Skeletal muscle tissue (tissue), 4 donors: ENCODE measurements around the gene TMEM18. TPM values are rescaled to one million over a fixed set of nuclear protein-coding genes. Genes with fewer than 3 reads are reported as not detected.
"Not testable (repeated sequence)": the region's sequence is repeated elsewhere in the genome, so short reads cannot be mapped to it uniquely, and the experiment has no call there.

Source experiments
- H3K27ac ChIP-seq: one replicate; pipeline ENCODE4 v1.7.0; 2013; ENCODE audit warnings: mild to moderate bottlenecking, low read depth, low read length, inconsistent platforms
- H3K27me3 ChIP-seq, 3 donors: one replicate each; pipeline ENCODE4 v1.7.0; 2013; ENCODE audit warnings: low read length in 3 of 3; ENCODE audit not compliant: control insufficient read depth in 3 of 3, insufficient read depth in 3 of 3
- H3K36me3 ChIP-seq, 3 donors: one replicate each; pipeline ENCODE4 v1.7.0; 2013; ENCODE audit warnings: low read length in 3 of 3; ENCODE audit not compliant: control insufficient read depth in 3 of 3, insufficient read depth in 3 of 3
- H3K4me1 ChIP-seq, 3 donors: one replicate each; pipeline ENCODE4 v1.7.0; 2013; ENCODE audit warnings: low read length in 3 of 3, mild to moderate bottlenecking in 3 of 3; ENCODE audit not compliant: control insufficient read depth in 3 of 3, insufficient read depth in 3 of 3
- H3K4me3 ChIP-seq, 3 donors: one replicate each; pipeline ENCODE4 v1.7.0; 2013; ENCODE audit warnings: low read length in 3 of 3
- H3K9ac ChIP-seq, 3 donors: one replicate each; pipeline ENCODE4 v1.7.0; 2013; ENCODE audit warnings: low read length in 3 of 3, mild to moderate bottlenecking in 3 of 3, moderate library complexity in 2 of 3, low read depth in 1 of 3
- H3K9me3 ChIP-seq, 3 donors: one replicate each; pipeline ENCODE4 v1.7.0; 2013; ENCODE audit warnings: low read length in 3 of 3; ENCODE audit not compliant: control insufficient read depth in 3 of 3
- total RNA-seq: library from RNA; depleted of rRNA; stranded (reverse); fragments of >200 nt; gene quantifications from one replicate; pipeline ENCODE4 v1.2.3, GENCODE V29; 2014
- donor health status: Osteomylitis.

TMEM18 gene
- total RNA-seq, 1 donor from 2014 or later: 20.9 TPM

- not testable (repeated sequence) for H3K27ac ChIP-seq, H3K4me3 ChIP-seq, H3K9ac ChIP-seq, H3K27me3 ChIP-seq, H3K9me3 ChIP-seq, H3K4me1 ChIP-seq, H3K36me3 ChIP-seq
These were observed 7.7 kb upstream of the TMEM18 start for GRCh38 chr2:684913-685312.

GRCh38 chr2:682226-682625, 5.0 kb upstream of the TMEM18 start:
- Histone ChIP-seq H3K4me3 (no peak overlapping the region), H3K36me3 (peaks cover 0 to 5% (median 0%) of the 10 kb centered on the region in 3 donors), H3K27ac (no peak overlapping the region), H3K27me3 (no peaks in the 10 kb centered on the region), H3K4me1 (peaks cover 0 to 3% (median 0%) of the 10 kb centered on the region in 3 donors), H3K9me3 (no peaks in the 10 kb centered on the region), H3K9ac (no peak overlapping the region)

- no peaks in the 10 kb centered on the region for H3K9me3 ChIP-seq
- no peaks in the 10 kb centered on the region for H3K27me3 ChIP-seq
- no peak overlapping the region for H3K9ac ChIP-seq
- H3K27ac ChIP-seq: no peak overlapping the region
- H3K36me3 ChIP-seq: peaks cover 0 to 5% (median 0%) of the 10 kb centered on the region in 3 donors
- H3K4me3 ChIP-seq: no peak overlapping the region
- peaks cover 0 to 6% (median 0%) of the 10 kb centered on the region in 3 donors for H3K4me1 ChIP-seq
These were observed 4.1 kb upstream of the TMEM18 start for GRCh38 chr2:681312-681711.

- no peaks in the 10 kb centered on the region for H3K9me3 ChIP-seq
- H3K9ac ChIP-seq: no peak overlapping the region
- H3K4me3 ChIP-seq: no peak overlapping the region
- peaks cover 0 to 5% (median 0%) of the 10 kb centered on the region in 3 donors for H3K36me3 ChIP-seq
- no peak overlapping the region for H3K27ac ChIP-seq
- no peaks in the 10 kb centered on the region for H3K27me3 ChIP-seq
- H3K4me1 ChIP-seq: peaks cover 6 to 14% (median 7%) of the 10 kb centered on the region in 3 donors
These were observed 3.3 kb upstream of the TMEM18 start for GRCh38 chr2:680496-680895.

GRCh38 chr2:678964-679363, 1.8 kb upstream of the TMEM18 start:
- no peaks in the 10 kb centered on the region for H3K9me3 ChIP-seq
- H3K27me3 ChIP-seq: no peaks in the 10 kb centered on the region
- H3K4me1 ChIP-seq: peaks cover 8 to 23% (median 10%) of the 10 kb centered on the region in 3 donors
- H3K4me3 ChIP-seq: no peak overlapping the region
- H3K36me3 ChIP-seq: peaks cover 0 to 5% (median 3%) of the 10 kb centered on the region in 3 donors
- no peak overlapping the region for H3K27ac ChIP-seq
- H3K9ac ChIP-seq: no peak overlapping the region

- Histone ChIP-seq H3K9ac (peak overlapping the region; percentile 84 to 99 (median 97)), H3K27me3 (no peaks in the 10 kb centered on the region), H3K9me3 (no peaks in the 10 kb centered on the region), H3K36me3 (peaks cover 0 to 5% (median 4%) of the 10 kb centered on the region in 3 donors), H3K4me3 (peak overlapping the region; percentile 85 to 99 (median 98)), H3K4me1 (peaks cover 8 to 23% (median 12%) of the 10 kb centered on the region in 3 donors), H3K27ac (peak overlapping the region; percentile 99)
These were observed 849 bp upstream of the TMEM18 start for GRCh38 chr2:677959-678550.

GRCh38 chr2:676647-677055, 555 bp downstream of the TMEM18 start:
- Histone ChIP-seq H3K27me3 (no peaks in the 10 kb centered on the region), H3K9ac (peak overlapping the region; percentile 6 to 77 (median 40)), H3K4me1 (peaks cover 8 to 23% (median 12%) of the 10 kb centered on the region in 3 donors), H3K36me3 (peaks cover 9 to 11% (median 11%) of the 10 kb centered on the region in 3 donors), H3K9me3 (no peaks in the 10 kb centered on the region), H3K27ac (peak overlapping the region; percentile 99), H3K4me3 (peak overlapping the region; percentile 78 to 94 (median 81))

GRCh38 chr2:675982-676646, 1.1 kb downstream of the TMEM18 start:
- Histone ChIP-seq H3K4me3 (peak overlapping the region; percentile 78 to 94 (median 81)), H3K27me3 (no peaks in the 10 kb centered on the region), H3K27ac (peak overlapping the region; percentile 13), H3K9me3 (no peaks in the 10 kb centered on the region), H3K36me3 (peaks cover 8 to 11% (median 10%) of the 10 kb centered on the region in 3 donors), H3K9ac (peak overlapping the region; percentile 6 to 77 (median 40)), H3K4me1 (peaks cover 8 to 23% (median 12%) of the 10 kb centered on the region in 3 donors)

GRCh38 chr2:675460-675859, 1.7 kb downstream of the TMEM18 start:
- no peak overlapping the region for H3K27ac ChIP-seq
- peak overlapping the region in 1 of 3 donors; percentile 10 for H3K4me3 ChIP-seq
- H3K27me3 ChIP-seq: no peaks in the 10 kb centered on the region
- no peaks in the 10 kb centered on the region for H3K9me3 ChIP-seq
- H3K36me3 ChIP-seq: peaks cover 10 to 14% (median 11%) of the 10 kb centered on the region in 3 donors
- H3K9ac ChIP-seq: no peak overlapping the region
- H3K4me1 ChIP-seq: peaks cover 8 to 23% (median 12%) of the 10 kb centered on the region in 3 donors

GRCh38 chr2:675051-675450, 2.2 kb downstream of the TMEM18 start:
- Histone ChIP-seq H3K4me3 (no peak overlapping the region), H3K9me3 (no peaks in the 10 kb centered on the region), H3K9ac (no peak overlapping the region), H3K36me3 (peaks cover 13 to 14% (median 14%) of the 10 kb centered on the region in 3 donors), H3K27ac (no peak overlapping the region), H3K4me1 (peaks cover 8 to 23% (median 12%) of the 10 kb centered on the region in 3 donors), H3K27me3 (no peaks in the 10 kb centered on the region)
